ENCODE measurements around the gene CELF4.

The CELF4 gene

GRCh38 chr18:37511721-37512298 is 53.8 kb downstream of the CELF4 start:
- Histone ChIP-seq H3K4me3 (ENCODE audit: severe bottlenecking) (no peak overlapping the region), H3K27ac (ENCODE audit: poor library complexity, severe bottlenecking) (no peak overlapping the region), H3K27me3 (ENCODE audit: insufficient read depth, poor library complexity, severe bottlenecking) (peaks cover 11% of the 10 kb centered on the region), H3K4me1 (ENCODE audit: insufficient read depth, poor library complexity, severe bottlenecking) (no peaks in the 10 kb centered on the region), H3K9me3 (ENCODE audit: severe bottlenecking) (no peaks in the 10 kb centered on the region), H3K36me3 (ENCODE audit: low read depth) (no peaks in the 10 kb centered on the region)
- ATAC-seq (ENCODE audit: low read depth) (no peak), DNase-seq (ENCODE audit: low spot score) (no peak)
- TF ChIP-seq CTCF (IDR thresholded peaks at IDR 0.05; ENCODE audit: poor library complexity, severe bottlenecking): no peak

DNA sequence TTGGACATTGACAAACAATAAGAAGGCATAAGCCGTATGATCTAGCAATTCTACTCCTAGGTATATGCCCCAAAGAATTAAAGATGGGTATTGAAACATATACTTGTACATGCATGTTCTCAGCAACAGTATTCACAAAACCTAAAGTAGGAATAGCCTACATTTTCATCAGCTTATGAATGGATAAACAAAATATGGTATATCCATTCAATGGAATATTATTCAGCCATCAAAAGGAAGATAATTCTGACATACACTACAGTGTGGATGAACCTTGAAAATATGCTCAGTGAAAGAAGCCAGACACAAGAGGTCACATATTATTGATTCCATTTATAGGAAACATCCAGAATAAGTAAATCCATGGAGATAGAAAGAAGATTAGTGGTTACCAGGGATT is 56.0 kb downstream of the CELF4 start:
- peaks cover 5% of the 10 kb centered on the region for H3K27me3 ChIP-seq (ENCODE audit: insufficient read depth, poor library complexity, severe bottlenecking)
- H3K9me3 ChIP-seq (ENCODE audit: severe bottlenecking): no peaks in the 10 kb centered on the region
- no peak for TF ChIP-seq CTCF (IDR thresholded peaks at IDR 0.05; ENCODE audit: poor library complexity, severe bottlenecking)
- H3K4me3 ChIP-seq (ENCODE audit: severe bottlenecking): no peak overlapping the region
- no peak overlapping the region for H3K27ac ChIP-seq (ENCODE audit: poor library complexity, severe bottlenecking)
- H3K4me1 ChIP-seq (ENCODE audit: insufficient read depth, poor library complexity, severe bottlenecking): no peaks in the 10 kb centered on the region
- ATAC-seq (ENCODE audit: low read depth): no peak
- DNase-seq (ENCODE audit: low spot score): no peak
- H3K36me3 ChIP-seq (ENCODE audit: low read depth): no peaks in the 10 kb centered on the region

- ATAC-seq (ENCODE audit: low read depth) (no peak), DNase-seq (ENCODE audit: low spot score) (no peak)
- Histone ChIP-seq H3K36me3 (ENCODE audit: low read depth) (no peaks in the 10 kb centered on the region), H3K27ac (ENCODE audit: poor library complexity, severe bottlenecking) (no peak overlapping the region), H3K9me3 (ENCODE audit: severe bottlenecking) (no peaks in the 10 kb centered on the region), H3K27me3 (ENCODE audit: insufficient read depth, poor library complexity, severe bottlenecking) (peaks cover 4% of the 10 kb centered on the region), H3K4me1 (ENCODE audit: insufficient read depth, poor library complexity, severe bottlenecking) (no peaks in the 10 kb centered on the region), H3K4me3 (ENCODE audit: severe bottlenecking) (no peak overlapping the region)
- TF ChIP-seq CTCF (IDR thresholded peaks at IDR 0.05; ENCODE audit: poor library complexity, severe bottlenecking): no peak
These were observed 57.4 kb downstream of the CELF4 start for GRCh38 chr18:37508207-37508606.

DNA sequence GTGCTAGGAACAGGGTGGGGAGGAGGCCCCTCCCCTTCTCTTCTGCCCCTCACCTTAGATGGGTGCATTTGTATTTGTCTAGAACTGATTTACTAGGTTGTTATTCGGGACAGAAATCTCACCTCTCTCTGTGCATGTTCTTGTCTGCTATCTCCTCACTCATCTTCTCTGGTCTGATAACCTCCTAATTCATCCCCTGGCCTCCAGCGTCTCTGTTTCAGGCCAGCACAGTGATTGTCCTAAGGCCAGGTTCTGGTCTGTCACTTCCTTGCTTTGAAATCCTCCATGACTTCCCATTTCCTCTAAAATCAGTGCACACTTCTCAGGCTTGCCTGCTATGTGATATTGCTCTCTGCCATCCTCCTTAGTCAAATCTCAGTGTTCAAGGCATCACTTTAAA is 58.4 kb downstream of the CELF4 start:
- Histone ChIP-seq H3K9me3 (ENCODE audit: severe bottlenecking) (no peaks in the 10 kb centered on the region), H3K4me3 (ENCODE audit: severe bottlenecking) (no peak overlapping the region), H3K36me3 (ENCODE audit: low read depth) (no peaks in the 10 kb centered on the region), H3K27me3 (ENCODE audit: insufficient read depth, poor library complexity, severe bottlenecking) (no peaks in the 10 kb centered on the region), H3K27ac (ENCODE audit: poor library complexity, severe bottlenecking) (no peak overlapping the region), H3K4me1 (ENCODE audit: insufficient read depth, poor library complexity, severe bottlenecking) (no peaks in the 10 kb centered on the region)
- no peak for TF ChIP-seq CTCF (IDR thresholded peaks at IDR 0.05; ENCODE audit: poor library complexity, severe bottlenecking)
- ATAC-seq (ENCODE audit: low read depth) (no peak), DNase-seq (ENCODE audit: low spot score) (no peak)

- no peak for ATAC-seq (ENCODE audit: low read depth)
- Histone ChIP-seq H3K36me3 (ENCODE audit: low read depth) (no peaks in the 10 kb centered on the region), H3K4me1 (ENCODE audit: insufficient read depth, poor library complexity, severe bottlenecking) (no peaks in the 10 kb centered on the region), H3K4me3 (ENCODE audit: severe bottlenecking) (no peak overlapping the region), H3K27me3 (ENCODE audit: insufficient read depth, poor library complexity, severe bottlenecking) (no peaks in the 10 kb centered on the region), H3K9me3 (ENCODE audit: severe bottlenecking) (no peaks in the 10 kb centered on the region), H3K27ac (ENCODE audit: poor library complexity, severe bottlenecking) (no peak overlapping the region)
- no peak for TF ChIP-seq CTCF (IDR thresholded peaks at IDR 0.05; ENCODE audit: poor library complexity, severe bottlenecking)
- DNase-seq (ENCODE audit: low spot score): no peak
These were observed 59.6 kb downstream of the CELF4 start for GRCh38 chr18:37506001-37506400.

All from RWPE2 (cell line).